Breast epithelium (tissue), 4 donors: ENCODE data around the gene RBM26. TPM values are rescaled to one million over a fixed set of nuclear protein-coding genes. Genes with fewer than 3 reads are reported as not detected.

Experiments used
- DNase-seq, 2 donors: peaks; one replicate each; pipeline ENCODE4 v3.0.0-alpha.2; 2019; ENCODE audit warnings: low spot score in 2 of 2
- H3K27ac ChIP-seq, 2 donors: fragments of 200-600 bp; sonication (generic) in 1 of 2; one replicate each; pipeline ENCODE4 v1.5.1; 2016 to 2019; ENCODE audit warnings: mild to moderate bottlenecking in 1 of 2
- H3K27me3 ChIP-seq, 2 donors: fragments of 200-600 bp; sonication (generic) in 1 of 2; one replicate each; pipeline versions ENCODE4 v1.5.1 to v1.6.0; 2017 to 2019; ENCODE audit warnings: control low read depth in 1 of 2, mild to moderate bottlenecking in 1 of 2
- H3K36me3 ChIP-seq: fragments of 200-600 bp; one replicate; pipeline ENCODE4 v1.5.1; 2019
- H3K4me1 ChIP-seq, 2 donors: fragments of 200-600 bp; sonication (generic); one replicate each; pipeline ENCODE4 v1.5.1; 2016 to 2019; ENCODE audit warnings: control low read depth in 1 of 2
- H3K4me3 ChIP-seq, 3 donors: fragments of 200-600 bp; sonication (generic); 1 replicate in 2 of 3; 2 replicates in 1 of 3; pipeline ENCODE4 v1.5.1; 2016 to 2019; ENCODE audit warnings: mild to moderate bottlenecking in 3 of 3, moderate library complexity in 2 of 3
- H3K9me3 ChIP-seq, 2 donors: fragments of 200-600 bp; sonication (generic) in 1 of 2; one replicate each; pipeline ENCODE4 v1.5.1; 2016 to 2019; ENCODE audit warnings: control low read depth in 1 of 2
- POLR2A ChIP-seq: fragments of 450-650 bp; IDR thresholded peaks from one replicate; pipeline ENCODE4 v1.6.1; 2016; ENCODE audit warnings: antibody characterized with exemption, mild to moderate bottlenecking, moderate library complexity
- POLR2AphosphoS5 ChIP-seq, 3 donors: sonication (generic); formaldehyde crosslinking; IDR thresholded peaks; one replicate each; pipeline ENCODE4 v1.6.1; 2017; ENCODE audit warnings: antibody characterized with exemption in 3 of 3
- intact Hi-C: fragments of 100-400 bp; cut with DNase I; formaldehyde crosslinking; loops from one replicate; pipeline ENCODE4 v1.15.1; 2023; ENCODE audit warnings: low total_unique reads
- total RNA-seq, 3 donors: library from RNA; depleted of rRNA; stranded (reverse); fragments of >200 nt; gene quantifications; one replicate each; pipeline ENCODE4 v1.1.0, GENCODE V29; 2016
- TF ChIP-seq, protein P1 (sequence below), 3 donors: fragments of 450-650 bp; IDR thresholded peaks; one replicate each; pipeline ENCODE4 v1.5.1; 2016 to 2017; ENCODE audit warnings: antibody characterized with exemption in 3 of 3, mild to moderate bottlenecking in 3 of 3, moderate library complexity in 3 of 3

The RBM26 gene
- total RNA-seq, 3 donors from 2014 or later = 31.7 to 70.1 (median 43.6) TPM

DNA sequence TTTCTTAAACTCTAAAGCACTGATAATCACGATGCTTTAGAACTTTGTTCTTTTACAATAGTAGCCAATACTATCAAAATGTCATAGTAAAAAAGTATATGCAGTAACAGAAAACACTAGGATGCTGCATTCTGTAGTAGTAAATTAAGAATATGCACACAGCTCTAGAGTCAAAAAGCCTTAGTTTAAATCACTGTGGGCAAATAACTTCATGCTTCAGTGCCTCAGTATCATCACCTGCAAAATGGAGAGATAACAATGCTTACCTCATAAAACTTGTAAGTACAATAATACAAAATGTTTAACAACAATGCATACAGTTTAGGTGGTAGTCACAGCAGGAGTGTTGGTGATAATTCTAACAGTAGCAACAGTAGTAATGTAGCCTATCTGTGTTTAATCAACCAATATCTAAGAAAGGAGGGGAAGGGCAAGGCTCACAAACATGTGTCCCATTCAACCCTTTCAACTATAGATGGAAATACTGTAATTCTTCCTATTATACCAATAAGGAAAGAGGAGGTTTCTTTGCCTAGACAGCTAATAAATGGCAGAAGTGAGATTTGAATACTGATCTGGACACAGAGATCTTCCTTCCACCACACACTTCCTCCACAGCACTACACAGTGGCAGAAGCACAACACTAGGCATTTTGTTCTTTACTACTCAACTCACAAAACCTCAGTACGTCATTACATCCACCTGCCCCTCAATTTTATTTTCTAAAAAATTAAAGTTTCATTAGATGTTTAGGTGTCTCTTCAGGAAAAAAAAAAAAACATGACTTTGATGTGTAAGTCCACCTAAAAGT, 4.6 kb downstream of the RBM26 start:
- intact Hi-C loops = loop anchor here (2.0 kb wide), 1 partner anchor 17 kb away; no protein-coding TSS in a partner anchor
- DNase-seq = no peak
- Histone ChIP-seq H3K36me3 (no peaks in the 10 kb centered on the region), H3K27me3 (no peaks in the 10 kb centered on the region), H3K4me3 (no peak overlapping the region), H3K9me3 (peaks cover 0 to 3% of the 10 kb centered on the region in 2 donors), H3K4me1 (peaks cover 0 to 13% of the 10 kb centered on the region in 2 donors), H3K27ac (peak overlapping the region in 1 of 2 donors; percentile 0)
- no peak for TF ChIP-seq POLR2AphosphoS5 (IDR thresholded peaks at IDR 0.05)
- TF ChIP-seq POLR2A = no peak
- TF ChIP-seq, protein P1, sequence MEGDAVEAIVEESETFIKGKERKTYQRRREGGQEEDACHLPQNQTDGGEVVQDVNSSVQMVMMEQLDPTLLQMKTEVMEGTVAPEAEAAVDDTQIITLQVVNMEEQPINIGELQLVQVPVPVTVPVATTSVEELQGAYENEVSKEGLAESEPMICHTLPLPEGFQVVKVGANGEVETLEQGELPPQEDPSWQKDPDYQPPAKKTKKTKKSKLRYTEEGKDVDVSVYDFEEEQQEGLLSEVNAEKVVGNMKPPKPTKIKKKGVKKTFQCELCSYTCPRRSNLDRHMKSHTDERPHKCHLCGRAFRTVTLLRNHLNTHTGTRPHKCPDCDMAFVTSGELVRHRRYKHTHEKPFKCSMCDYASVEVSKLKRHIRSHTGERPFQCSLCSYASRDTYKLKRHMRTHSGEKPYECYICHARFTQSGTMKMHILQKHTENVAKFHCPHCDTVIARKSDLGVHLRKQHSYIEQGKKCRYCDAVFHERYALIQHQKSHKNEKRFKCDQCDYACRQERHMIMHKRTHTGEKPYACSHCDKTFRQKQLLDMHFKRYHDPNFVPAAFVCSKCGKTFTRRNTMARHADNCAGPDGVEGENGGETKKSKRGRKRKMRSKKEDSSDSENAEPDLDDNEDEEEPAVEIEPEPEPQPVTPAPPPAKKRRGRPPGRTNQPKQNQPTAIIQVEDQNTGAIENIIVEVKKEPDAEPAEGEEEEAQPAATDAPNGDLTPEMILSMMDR (IDR thresholded peaks at IDR 0.05) = no peak

DNA sequence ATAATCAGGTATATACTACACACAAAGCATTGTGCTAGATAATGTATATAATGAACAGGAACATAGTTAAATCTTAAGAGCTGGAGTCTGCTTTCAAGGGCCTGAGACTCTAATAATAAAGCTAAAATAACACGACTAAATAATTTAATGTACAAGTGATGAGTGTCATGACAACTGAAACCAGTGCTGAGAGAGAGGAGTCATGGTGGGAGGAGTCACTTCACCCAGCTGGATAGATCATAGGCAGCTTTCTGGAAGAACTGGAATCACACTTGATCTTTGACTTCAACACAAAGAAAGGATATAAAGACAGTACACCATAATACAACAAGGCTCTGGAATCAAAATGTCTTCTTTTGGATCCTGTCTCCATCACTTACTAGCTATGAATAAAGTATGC, 7.1 kb downstream of the RBM26 start:
- Histone ChIP-seq H3K4me1 (peaks cover 0 to 6% of the 10 kb centered on the region in 2 donors), H3K27ac (no peak overlapping the region), H3K4me3 (no peak overlapping the region), H3K36me3 (no peaks in the 10 kb centered on the region), H3K9me3 (peaks cover 0 to 3% of the 10 kb centered on the region in 2 donors), H3K27me3 (no peaks in the 10 kb centered on the region)
- intact Hi-C loops = no loop called here
- DNase-seq = no peak
- TF ChIP-seq POLR2AphosphoS5 (IDR thresholded peaks at IDR 0.05) (no peak), POLR2A (no peak)
- TF ChIP-seq, protein P1 (IDR thresholded peaks at IDR 0.05) = no peak

DNA sequence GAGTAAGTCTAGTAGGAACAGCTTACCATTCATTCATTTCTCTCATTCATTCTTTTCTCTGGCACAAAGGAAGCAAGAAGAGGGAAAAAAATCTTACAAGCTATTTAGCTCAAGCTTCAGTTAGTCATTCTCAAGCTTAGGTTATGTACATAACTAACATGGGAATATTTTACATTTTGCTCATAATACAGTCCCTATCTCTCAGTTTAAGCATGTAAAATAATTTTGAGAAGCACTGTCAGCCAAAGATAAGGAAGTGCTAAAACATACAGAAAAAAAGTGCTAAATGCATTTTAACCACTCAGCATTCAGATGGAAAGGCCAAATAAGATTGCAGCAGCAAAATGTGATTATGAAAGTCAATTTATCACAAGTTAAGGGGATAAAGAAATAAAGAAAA, 7.9 kb downstream of the RBM26 start:
- H3K9me3 ChIP-seq = peaks cover 0 to 3% of the 10 kb centered on the region in 2 donors
- H3K36me3 ChIP-seq = no peaks in the 10 kb centered on the region
- H3K4me1 ChIP-seq = no peaks in the 10 kb centered on the region
- no peak for DNase-seq
- no peaks in the 10 kb centered on the region for H3K27me3 ChIP-seq
- no peak overlapping the region for H3K27ac ChIP-seq
- TF ChIP-seq POLR2A (no peak), POLR2AphosphoS5 (IDR thresholded peaks at IDR 0.05) (no peak)
- TF ChIP-seq, protein P1 (IDR thresholded peaks at IDR 0.05) = no peak
- intact Hi-C loops = no loop called here
- H3K4me3 ChIP-seq = no peak overlapping the region

DNA sequence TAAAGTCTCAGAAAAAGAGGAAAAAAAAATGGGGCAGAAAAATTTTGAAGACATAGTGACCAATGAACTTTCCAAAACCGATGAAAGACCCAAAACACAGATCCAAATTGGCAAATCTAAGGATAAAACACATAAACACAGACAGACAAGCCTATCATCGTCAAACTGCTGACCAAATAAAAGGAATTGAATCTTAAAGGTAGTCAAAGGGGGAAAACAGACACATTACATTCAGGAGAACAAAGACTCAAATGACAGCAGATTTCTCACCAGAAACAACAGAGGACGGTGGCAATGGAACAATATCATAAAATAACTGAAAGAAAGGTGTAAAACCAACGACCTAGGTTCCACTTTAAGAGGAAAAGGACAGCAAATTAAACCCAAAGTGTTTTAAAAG, 10.2 kb downstream of the RBM26 start:
- Histone ChIP-seq H3K27ac (no peak overlapping the region), H3K4me3 (no peak overlapping the region), H3K4me1 (no peaks in the 10 kb centered on the region), H3K36me3 (no peaks in the 10 kb centered on the region), H3K9me3 (peaks cover 0 to 3% of the 10 kb centered on the region in 2 donors), H3K27me3 (no peaks in the 10 kb centered on the region)
- DNase-seq = no peak
- no peak for TF ChIP-seq POLR2AphosphoS5 (IDR thresholded peaks at IDR 0.05)
- intact Hi-C loops = no loop called here

DNA sequence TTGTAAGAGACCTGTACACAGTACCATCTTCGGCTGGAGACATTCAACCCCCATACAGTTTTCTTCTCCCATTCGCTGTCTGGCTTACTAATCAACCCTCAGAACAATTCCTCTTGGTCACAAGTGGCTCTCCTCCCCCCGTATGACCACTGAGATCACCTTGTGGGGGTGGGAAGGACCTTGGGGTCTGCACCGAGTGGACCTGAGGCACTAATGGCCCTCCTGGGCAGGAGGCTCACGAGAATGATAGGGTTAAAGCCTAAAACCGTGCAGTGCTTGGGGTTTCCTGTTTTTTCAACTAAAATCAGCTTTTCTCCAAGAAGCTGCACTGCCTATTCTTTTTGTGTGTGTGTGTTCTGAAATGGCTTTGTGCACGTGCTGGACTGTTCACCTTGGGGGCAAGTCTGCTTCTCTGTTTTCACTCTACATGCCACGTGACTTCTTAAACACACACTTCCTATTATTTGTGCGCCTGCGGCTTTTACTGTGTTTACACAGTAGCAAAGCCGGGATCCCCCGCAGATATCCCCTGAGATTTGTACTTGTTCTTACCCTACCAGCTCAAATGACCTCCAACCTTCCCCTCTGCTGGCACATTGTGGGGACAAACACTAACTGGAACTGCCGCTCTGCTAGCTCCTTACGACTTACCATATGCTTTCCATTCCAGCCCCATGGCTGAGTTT, 12.3 kb downstream of the RBM26 start:
- H3K9me3 ChIP-seq = peaks cover 0 to 3% of the 10 kb centered on the region in 2 donors
- no peaks in the 10 kb centered on the region for H3K4me1 ChIP-seq
- H3K4me3 ChIP-seq = peak overlapping the region in 1 of 3 donors; percentile 2
- intact Hi-C loops = no loop called here
- H3K27me3 ChIP-seq = no peaks in the 10 kb centered on the region
- no peak overlapping the region for H3K27ac ChIP-seq
- H3K36me3 ChIP-seq = no peaks in the 10 kb centered on the region
- TF ChIP-seq POLR2AphosphoS5 (IDR thresholded peaks at IDR 0.05) (no peak), POLR2A (no peak)
- TF ChIP-seq, protein P1 (IDR thresholded peaks at IDR 0.05) = no peak
- DNase-seq = no peak
